ENCODE results near the gene DISP2. TPM values are rescaled to one million over a fixed set of nuclear protein-coding genes. Genes with fewer than 3 reads are reported as not detected.

The DISP2 gene
- total and polyA plus RNA-seq, 9 of the 15 experiments (the other 6 are each of a cell fraction or from before 2014, with no cell fraction given): 0.06 to 0.89 (median 0.15) TPM; not detected in 1

DNA sequence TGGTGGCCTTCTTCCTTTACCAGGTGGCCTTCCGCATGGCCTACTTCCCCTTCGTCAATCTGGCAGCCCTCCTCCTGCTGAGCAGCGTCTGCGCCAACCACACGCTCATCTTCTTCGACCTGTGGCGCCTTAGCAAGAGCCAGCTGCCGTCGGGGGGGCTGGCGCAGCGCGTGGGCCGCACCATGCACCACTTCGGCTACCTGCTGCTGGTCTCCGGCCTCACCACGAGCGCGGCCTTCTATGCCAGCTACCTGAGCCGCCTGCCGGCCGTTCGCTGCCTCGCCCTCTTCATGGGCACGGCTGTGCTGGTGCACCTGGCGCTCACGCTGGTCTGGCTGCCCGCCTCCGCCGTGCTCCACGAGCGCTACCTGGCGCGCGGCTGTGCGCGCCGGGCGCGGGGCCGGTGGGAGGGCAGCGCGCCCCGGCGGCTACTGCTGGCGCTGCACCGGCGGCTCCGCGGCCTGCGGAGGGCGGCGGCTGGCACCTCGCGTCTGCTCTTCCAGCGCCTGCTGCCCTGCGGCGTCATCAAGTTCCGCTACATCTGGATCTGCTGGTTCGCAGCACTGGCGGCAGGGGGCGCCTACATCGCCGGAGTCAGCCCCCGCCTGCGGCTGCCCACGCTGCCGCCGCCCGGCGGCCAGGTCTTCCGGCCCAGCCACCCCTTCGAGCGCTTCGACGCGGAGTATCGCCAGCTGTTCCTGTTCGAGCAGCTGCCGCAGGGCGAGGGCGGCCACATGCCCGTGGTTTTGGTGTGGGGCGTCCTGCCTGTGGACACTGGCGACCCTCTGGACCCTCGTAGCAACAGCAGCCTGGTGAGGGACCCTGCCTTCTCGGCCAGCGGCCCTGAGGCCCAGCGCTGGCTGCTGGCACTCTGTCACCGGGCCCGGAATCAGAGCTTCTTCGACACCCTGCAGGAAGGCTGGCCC, 9.9 kb downstream of the DISP2 start:
- no peak overlapping the region for H3K27ac ChIP-seq (ENCODE audit: extremely low read depth, low read depth, low read length)
- peak overlapping the region; percentile 54 for H3K4me2 ChIP-seq (ENCODE audit: insufficient read depth, low read length)
- no peaks in the 10 kb centered on the region for H3K9me1 ChIP-seq (ENCODE audit: control insufficient read depth, insufficient read depth, low read length)
- peaks cover 9 to 47% of the 10 kb centered on the region in 2 experiments for H3K4me1 ChIP-seq (replicated peaks in 1 of 2; ENCODE audit: control insufficient read depth in 2 of 2, insufficient read depth in 2 of 2, low read length in 2 of 2)
- no peaks in the 10 kb centered on the region for H3K79me2 ChIP-seq (ENCODE audit: control insufficient read depth, insufficient read depth, low read length)
- FAIRE-seq (peak; percentile 77), ATAC-seq (peak; percentile 92), DNase-seq (ENCODE audit: extremely low read depth in 1 of 4, low spot score in 3 of 4) (peak; percentile 89 to 93 (median 92))
- no peaks in the 10 kb centered on the region for H4K20me1 ChIP-seq (replicated peaks; ENCODE audit: control insufficient read depth, insufficient read depth, low read length)
- H3K9ac ChIP-seq (ENCODE audit: insufficient read depth in 1 of 2, low read depth in 2 of 2, low read length in 2 of 2): peak overlapping the region; percentile 58 to 93; a peak in 3 of 4 replicates
- peak overlapping the region; percentile 22; the same call in 1 of the 2 replicates for H3K4me3 ChIP-seq
- POLR2A ChIA-PET: interaction anchor here (0.8 to 1.2 kb wide), 2 partner anchors 40 to 97 kb away, joined by 3 read pairs; no protein-coding TSS in a partner anchor
- peak overlapping the region; percentile 100 for H2AFZ ChIP-seq (ENCODE audit: low read depth, low read length)
- WGBS (ENCODE audit: insufficient coverage, low coverage, missing lambda C conversion rate): 24% methylated on average over 84 of the region's 91 CpGs
- in situ Hi-C loops (cut with MboI) (no loop called here), intact Hi-C loops (cut with micrococcal nuclease) (no loop called here)
- H3K36me3 ChIP-seq (ENCODE audit: control insufficient read depth, insufficient read depth, low read length): no peaks in the 10 kb centered on the region
- BruUV-seq (replicated peaks): no TSS peak
- CTCF ChIA-PET (ENCODE audit: low intra/inter-chr PET ratio): interaction anchor here (0.7 to 3.6 kb wide), 4 partner anchors 9 to 152 kb away, joined by 3 to 23 read pairs (median 6); no protein-coding TSS in a partner anchor
- H3K27me3 ChIP-seq (ENCODE audit: control insufficient read depth in 2 of 2, insufficient read depth in 2 of 2, low read length in 2 of 2): peaks cover 0 to 16% of the 10 kb centered on the region in 2 experiments; a peak in 3 of 5 replicates
- H3K9me3 ChIP-seq (replicated peaks; ENCODE audit: control insufficient read depth, insufficient read depth, low read depth, low read length): no peaks in the 10 kb centered on the region
- no peak for TF ChIP-seq BMI1 (IDR thresholded peaks at IDR 0.05; ENCODE audit: low read length)
- peak; percentile 80 for TF ChIP-seq HMGN3 (IDR thresholded peaks at IDR 0.05; ENCODE audit: borderline replicate concordance, extremely low read depth, insufficient read length, low read depth, low read length)
- peak; percentile 83 for TF ChIP-seq POLR2G (IDR thresholded peaks at IDR 0.05; ENCODE audit: low read depth, low read length)
- TF ChIP-seq DMBX1 (CRISPR knock-in tag; IDR thresholded peaks at IDR 0.05; ENCODE audit: borderline replicate concordance): peak; percentile 82
- no peak for TF ChIP-seq BRD9 (IDR thresholded peaks at IDR 0.05; ENCODE audit: low read depth, partially characterized antibody)
- no peak for TF ChIP-seq NR2C2 (CRISPR knock-in tag; IDR thresholded peaks at IDR 0.05)
- TF ChIP-seq NR2C2 (tag; IDR thresholded peaks at IDR 0.05): no peak
- peak; percentile 54 for TF ChIP-seq TBP (optimal IDR thresholded peaks at IDR 0.05; ENCODE audit: low read depth, low read length)
- TF ChIP-seq KLF1 (tag; IDR thresholded peaks at IDR 0.05): peak; percentile 79; the same call in 1 of the 2 replicates
- TF ChIP-seq MTA3 (IDR thresholded peaks at IDR 0.05; ENCODE audit: borderline replicate concordance): 0 out of 2 replicates have a peak, but pooled peaks have one; percentile 48
- TF ChIP-seq CCNT2 (IDR thresholded peaks at IDR 0.05; ENCODE audit: borderline replicate concordance, extremely low read depth, insufficient read length, low read depth, low read length): peak; percentile 31
- TF ChIP-seq, protein P1, sequence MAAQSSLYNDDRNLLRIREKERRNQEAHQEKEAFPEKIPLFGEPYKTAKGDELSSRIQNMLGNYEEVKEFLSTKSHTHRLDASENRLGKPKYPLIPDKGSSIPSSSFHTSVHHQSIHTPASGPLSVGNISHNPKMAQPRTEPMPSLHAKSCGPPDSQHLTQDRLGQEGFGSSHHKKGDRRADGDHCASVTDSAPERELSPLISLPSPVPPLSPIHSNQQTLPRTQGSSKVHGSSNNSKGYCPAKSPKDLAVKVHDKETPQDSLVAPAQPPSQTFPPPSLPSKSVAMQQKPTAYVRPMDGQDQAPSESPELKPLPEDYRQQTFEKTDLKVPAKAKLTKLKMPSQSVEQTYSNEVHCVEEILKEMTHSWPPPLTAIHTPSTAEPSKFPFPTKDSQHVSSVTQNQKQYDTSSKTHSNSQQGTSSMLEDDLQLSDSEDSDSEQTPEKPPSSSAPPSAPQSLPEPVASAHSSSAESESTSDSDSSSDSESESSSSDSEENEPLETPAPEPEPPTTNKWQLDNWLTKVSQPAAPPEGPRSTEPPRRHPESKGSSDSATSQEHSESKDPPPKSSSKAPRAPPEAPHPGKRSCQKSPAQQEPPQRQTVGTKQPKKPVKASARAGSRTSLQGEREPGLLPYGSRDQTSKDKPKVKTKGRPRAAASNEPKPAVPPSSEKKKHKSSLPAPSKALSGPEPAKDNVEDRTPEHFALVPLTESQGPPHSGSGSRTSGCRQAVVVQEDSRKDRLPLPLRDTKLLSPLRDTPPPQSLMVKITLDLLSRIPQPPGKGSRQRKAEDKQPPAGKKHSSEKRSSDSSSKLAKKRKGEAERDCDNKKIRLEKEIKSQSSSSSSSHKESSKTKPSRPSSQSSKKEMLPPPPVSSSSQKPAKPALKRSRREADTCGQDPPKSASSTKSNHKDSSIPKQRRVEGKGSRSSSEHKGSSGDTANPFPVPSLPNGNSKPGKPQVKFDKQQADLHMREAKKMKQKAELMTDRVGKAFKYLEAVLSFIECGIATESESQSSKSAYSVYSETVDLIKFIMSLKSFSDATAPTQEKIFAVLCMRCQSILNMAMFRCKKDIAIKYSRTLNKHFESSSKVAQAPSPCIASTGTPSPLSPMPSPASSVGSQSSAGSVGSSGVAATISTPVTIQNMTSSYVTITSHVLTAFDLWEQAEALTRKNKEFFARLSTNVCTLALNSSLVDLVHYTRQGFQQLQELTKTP (IDR thresholded peaks at IDR 0.05; ENCODE audit: low read depth in 1 of 2, partially characterized antibody in 2 of 2): no peak
- peak; percentile 51; the same call in 1 of the 2 replicates for TF ChIP-seq SIN3B (IDR thresholded peaks at IDR 0.05; ENCODE audit: low read depth)
- TF ChIP-seq POLR2AphosphoS5 (IDR thresholded peaks at IDR 0.05; ENCODE audit: control insufficient read depth, insufficient read depth, low read depth, low read length): peak; percentile 21; the same call in 1 of the 2 replicates

Measured in K562 (cell line).